ENCODE results near the gene CERS1. TPM values are rescaled to one million over a fixed set of nuclear protein-coding genes. Genes with fewer than 3 reads are reported as not detected.

Gene CERS1
- total RNA-seq, 1 experiment from 2014 or later: 2.7 TPM

GRCh38 chr19:18871543-18871942 lies 24.4 kb downstream of the CERS1 start:
- ChIA-PET CTCF (no interaction called here), POLR2A (ENCODE audit: unreplicated experiment) (interaction anchor here (0.6 kb wide), 1 partner anchor 243 kb away, joined by 8 read pairs; no protein-coding TSS in a partner anchor)
- BruUV-seq (replicated peaks): no TSS peak

GRCh38 chr19:18870531-18871172 lies 25.3 kb downstream of the CERS1 start:
- intact Hi-C loops (cut with micrococcal nuclease; ENCODE audit: unreplicated experiment): no loop called here
- H3F3A ChIP-seq (ENCODE audit: insufficient read depth, low read depth): peaks cover 58% of the 10 kb centered on the region; the same call in 1 of the 2 replicates
- H3K9me2 ChIP-seq (ENCODE audit: insufficient read depth): no peaks in the 10 kb centered on the region
- no peaks in the 10 kb centered on the region for H3K27me3 ChIP-seq (ENCODE audit: insufficient read depth, low read depth)
- no peaks in the 10 kb centered on the region for H3K4me1 ChIP-seq (replicated peaks; ENCODE audit: insufficient read depth)
- H3K79me2 ChIP-seq (ENCODE audit: low read depth): no peaks in the 10 kb centered on the region
- no peak overlapping the region for H3K4me2 ChIP-seq
- H2AFZ ChIP-seq: no peak overlapping the region
- no peak for TF ChIP-seq CTCF (conservative IDR thresholded peaks at IDR 0.05)
- no peak for TF ChIP-seq EZH2 (IDR thresholded peaks at IDR 0.05; ENCODE audit: low read depth)
- no peaks in the 10 kb centered on the region for H3K9me3 ChIP-seq (ENCODE audit: insufficient read depth, low read depth)
- no peak overlapping the region for H3K4me3 ChIP-seq
- POLR2A ChIA-PET (ENCODE audit: unreplicated experiment): no interaction called here
- CTCF ChIA-PET: no interaction called here
- H4K20me1 ChIP-seq (ENCODE audit: insufficient read depth): peaks cover 34% of the 10 kb centered on the region
- peaks cover 7% of the 10 kb centered on the region for H3K36me3 ChIP-seq (ENCODE audit: low read depth)
- no peak overlapping the region for H3K27ac ChIP-seq
- no TSS peak for BruUV-seq (replicated peaks)
- DNase-seq: no peak

More at GRCh38 chr19:18871543-18871942, 24.4 kb downstream of the CERS1 start:
- Histone ChIP-seq H3K36me3 (ENCODE audit: low read depth) (no peaks in the 10 kb centered on the region), H2AFZ (no peak overlapping the region), H3K27ac (no peak overlapping the region), H3K9me3 (ENCODE audit: insufficient read depth, low read depth) (no peaks in the 10 kb centered on the region), H3K4me1 (replicated peaks; ENCODE audit: insufficient read depth) (no peaks in the 10 kb centered on the region), H3K79me2 (ENCODE audit: low read depth) (no peaks in the 10 kb centered on the region), H3K4me3 (no peak overlapping the region), H3K9me2 (ENCODE audit: insufficient read depth) (no peaks in the 10 kb centered on the region), H3F3A (ENCODE audit: insufficient read depth, low read depth) (peaks cover 58% of the 10 kb centered on the region; the same call in 1 of the 2 replicates), H4K20me1 (ENCODE audit: insufficient read depth) (peaks cover 29% of the 10 kb centered on the region), H3K4me2 (no peak overlapping the region), H3K27me3 (ENCODE audit: insufficient read depth, low read depth) (no peaks in the 10 kb centered on the region)
- DNase-seq: no peak
- intact Hi-C loops (cut with micrococcal nuclease; ENCODE audit: unreplicated experiment): no loop called here
- TF ChIP-seq CTCF (conservative IDR thresholded peaks at IDR 0.05) (no peak), EZH2 (IDR thresholded peaks at IDR 0.05; ENCODE audit: low read depth) (no peak)

- ChIA-PET CTCF (no interaction called here), POLR2A (ENCODE audit: unreplicated experiment) (no interaction called here)
- H2AFZ ChIP-seq: no peak overlapping the region
- no peaks in the 10 kb centered on the region for H3K79me2 ChIP-seq (ENCODE audit: low read depth)
- no peaks in the 10 kb centered on the region for H3K27me3 ChIP-seq (ENCODE audit: insufficient read depth, low read depth)
- no TSS peak for BruUV-seq (replicated peaks)
- no peaks in the 10 kb centered on the region for H3K9me3 ChIP-seq (ENCODE audit: insufficient read depth, low read depth)
- H3K4me2 ChIP-seq: no peak overlapping the region
- peaks cover 14% of the 10 kb centered on the region for H3K36me3 ChIP-seq (ENCODE audit: low read depth)
- TF ChIP-seq EZH2 (IDR thresholded peaks at IDR 0.05; ENCODE audit: low read depth) (no peak), CTCF (conservative IDR thresholded peaks at IDR 0.05) (no peak)
- no peak overlapping the region for H3K27ac ChIP-seq
- no peaks in the 10 kb centered on the region for H3K4me1 ChIP-seq (replicated peaks; ENCODE audit: insufficient read depth)
- no peak overlapping the region for H3K4me3 ChIP-seq
- H3K9me2 ChIP-seq (ENCODE audit: insufficient read depth): no peaks in the 10 kb centered on the region
- H4K20me1 ChIP-seq (ENCODE audit: insufficient read depth): peaks cover 39% of the 10 kb centered on the region
- intact Hi-C loops (cut with micrococcal nuclease; ENCODE audit: unreplicated experiment): no loop called here
- H3F3A ChIP-seq (ENCODE audit: insufficient read depth, low read depth): peaks cover 57% of the 10 kb centered on the region; the same call in 1 of the 2 replicates
- no peak for DNase-seq
These were observed 26.0 kb downstream of the CERS1 start for GRCh38 chr19:18869781-18870530.

Measured in PC-9 (cell line).